DND-41 (cell line): ENCODE results near the gene DPY19L1.
A peak's percentile ranks its signal among the peaks of the same experiment; 100 is the strongest.
"Not testable (repeated sequence)": the region's sequence is repeated elsewhere in the genome, so short reads cannot be mapped to it uniquely, and the experiment has no call there.

Experiments
- ATAC-seq: fragments of 200-7000 bp; cut with Tn5 transposase; 3 replicates; pipeline ENCODE4 v1.9.1; 2021; ENCODE audit warnings: low read depth; ENCODE audit not compliant: insufficient read depth
- DNase-seq: peaks from one replicate; pipeline ENCODE4 v3.0.0-alpha.2; 2020
- H2AFZ ChIP-seq: 2 replicates; pipeline ENCODE4 v1.6.0; 2012; ENCODE audit warnings: low read depth, low read length
- H3K27ac ChIP-seq: 2 replicates; pipeline ENCODE4 v1.5.1; 2012; ENCODE audit warnings: low read length, inconsistent platforms
- H3K27me3 ChIP-seq: fragments of 200-600 bp; sonication (generic); 2 replicates; pipeline ENCODE4 v1.6.0; 2012; ENCODE audit warnings: low read length, mild to moderate bottlenecking, inconsistent platforms; ENCODE audit not compliant: insufficient read depth, poor library complexity
- H3K36me3 ChIP-seq: 2 replicates; pipeline ENCODE4 v1.5.1; 2012; ENCODE audit warnings: low read length, inconsistent platforms; ENCODE audit not compliant: insufficient read depth
- H3K4me1 ChIP-seq: 2 replicates; pipeline ENCODE4 v1.5.1; 2012; ENCODE audit warnings: mild to moderate bottlenecking, low read length; ENCODE audit not compliant: insufficient read depth
- H3K4me2 ChIP-seq: 2 replicates; pipeline ENCODE4 v1.6.0; 2012; ENCODE audit warnings: mild to moderate bottlenecking, moderate library complexity, low read length, inconsistent platforms; ENCODE audit not compliant: insufficient read depth
- H3K4me3 ChIP-seq, 2 experiments: fragments of 200-600 bp in 1 of 2; shearing (Covaris generic) in 1 of 2; 2 replicates each; pipeline ENCODE4 v1.5.1; 2012 to 2016; ENCODE audit warnings: inconsistent platforms in 2 of 2, low read length in 2 of 2, mild to moderate bottlenecking in 2 of 2, low read depth in 1 of 2, moderate library complexity in 1 of 2
- H3K79me2 ChIP-seq: 2 replicates; pipeline ENCODE4 v1.6.0; 2012; ENCODE audit warnings: low read length, inconsistent platforms; ENCODE audit not compliant: insufficient read depth
- H3K9ac ChIP-seq: 2 replicates; pipeline ENCODE4 v1.6.0; 2012; ENCODE audit warnings: low read depth, mild to moderate bottlenecking, inconsistent platforms, low read length, moderate library complexity
- H3K9me3 ChIP-seq: 2 replicates; pipeline ENCODE4 v1.5.1; 2012; ENCODE audit warnings: low read length, moderate library complexity, mild to moderate bottlenecking, inconsistent platforms; ENCODE audit not compliant: insufficient read depth, severe bottlenecking
- H4K20me1 ChIP-seq: 2 replicates; pipeline ENCODE4 v1.6.0; 2012; ENCODE audit warnings: low read length; ENCODE audit not compliant: insufficient read depth
- EZH2 ChIP-seq: IDR thresholded peaks from 3 replicates; pipeline ENCODE4 v1.6.1; 2012; ENCODE audit warnings: borderline replicate concordance, low read depth, mild to moderate bottlenecking, moderate library complexity, low read length, inconsistent platforms; ENCODE audit not compliant: severe bottlenecking
- TF ChIP-seq, protein P1 (sequence below): IDR thresholded peaks from 2 replicates; pipeline ENCODE4 v1.5.1; 2012; ENCODE audit warnings: borderline replicate concordance, low read length, moderate library complexity, mild to moderate bottlenecking; ENCODE audit not compliant: poor library complexity, severe bottlenecking; ENCODE audit errors: extremely low read depth

The DPY19L1 gene

DNA sequence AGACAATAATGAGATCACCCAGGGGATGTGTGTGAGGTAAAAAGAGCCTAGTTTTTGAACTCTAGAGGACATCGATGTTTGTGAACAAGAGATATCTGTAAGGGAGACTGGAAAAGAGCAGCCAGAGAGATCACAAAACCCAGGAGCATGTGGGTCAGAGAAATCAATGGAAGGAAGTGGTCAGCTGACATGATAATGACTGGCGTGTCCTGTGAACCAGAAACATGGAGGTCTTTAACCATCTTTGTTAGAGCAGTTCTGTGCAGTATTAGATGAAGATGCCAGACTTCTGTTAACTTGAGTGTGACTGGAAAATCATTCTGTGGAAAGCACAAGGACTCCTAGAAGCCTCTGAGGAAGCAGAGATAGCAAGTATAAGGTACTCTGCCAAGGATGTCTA lies 6.0 kb upstream of the DPY19L1 start:
- H3K36me3 ChIP-seq, H4K20me1 ChIP-seq, H3K4me2 ChIP-seq, H3K9me3 ChIP-seq, H3K4me3 ChIP-seq, ATAC-seq, H3K4me1 ChIP-seq, H3K27me3 ChIP-seq, DNase-seq, H2AFZ ChIP-seq, H3K79me2 ChIP-seq, H3K9ac ChIP-seq, H3K27ac ChIP-seq: not testable (repeated sequence)

DNA sequence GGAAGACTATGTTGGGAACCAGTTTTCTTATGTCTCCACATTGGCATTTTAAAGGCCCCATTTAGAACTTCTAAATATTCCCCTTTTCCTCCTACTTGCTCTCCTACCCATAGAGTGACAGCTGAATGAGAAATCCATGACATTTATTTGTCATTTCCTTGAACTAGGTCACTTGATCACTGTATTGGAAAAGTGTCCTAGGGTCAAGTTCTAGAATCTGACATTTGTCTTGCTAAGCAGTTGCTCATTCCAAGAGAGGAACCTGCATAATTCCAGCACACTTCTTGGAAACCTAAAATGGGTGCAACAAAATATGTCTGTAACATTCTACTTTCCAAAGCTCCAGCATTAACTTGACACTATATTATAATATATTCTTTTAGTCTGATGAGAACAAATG lies 3.6 kb upstream of the DPY19L1 start:
- Histone ChIP-seq H3K9me3 (no peaks in the 10 kb centered on the region), H3K27ac (no peak overlapping the region), H3K27me3 (peaks cover 14% of the 10 kb centered on the region), H4K20me1 (no peaks in the 10 kb centered on the region), H3K4me1 (peaks cover 19% of the 10 kb centered on the region), H3K9ac (no peak overlapping the region), H3K79me2 (0 out of 2 replicates have a peak, but pooled peaks cover 3% of the 10 kb centered on the region), H3K4me3 (no peak overlapping the region), H3K4me2 (no peak overlapping the region), H3K36me3 (no peaks in the 10 kb centered on the region), H2AFZ (no peak overlapping the region)
- TF ChIP-seq EZH2 = no peak
- TF ChIP-seq, protein P1, sequence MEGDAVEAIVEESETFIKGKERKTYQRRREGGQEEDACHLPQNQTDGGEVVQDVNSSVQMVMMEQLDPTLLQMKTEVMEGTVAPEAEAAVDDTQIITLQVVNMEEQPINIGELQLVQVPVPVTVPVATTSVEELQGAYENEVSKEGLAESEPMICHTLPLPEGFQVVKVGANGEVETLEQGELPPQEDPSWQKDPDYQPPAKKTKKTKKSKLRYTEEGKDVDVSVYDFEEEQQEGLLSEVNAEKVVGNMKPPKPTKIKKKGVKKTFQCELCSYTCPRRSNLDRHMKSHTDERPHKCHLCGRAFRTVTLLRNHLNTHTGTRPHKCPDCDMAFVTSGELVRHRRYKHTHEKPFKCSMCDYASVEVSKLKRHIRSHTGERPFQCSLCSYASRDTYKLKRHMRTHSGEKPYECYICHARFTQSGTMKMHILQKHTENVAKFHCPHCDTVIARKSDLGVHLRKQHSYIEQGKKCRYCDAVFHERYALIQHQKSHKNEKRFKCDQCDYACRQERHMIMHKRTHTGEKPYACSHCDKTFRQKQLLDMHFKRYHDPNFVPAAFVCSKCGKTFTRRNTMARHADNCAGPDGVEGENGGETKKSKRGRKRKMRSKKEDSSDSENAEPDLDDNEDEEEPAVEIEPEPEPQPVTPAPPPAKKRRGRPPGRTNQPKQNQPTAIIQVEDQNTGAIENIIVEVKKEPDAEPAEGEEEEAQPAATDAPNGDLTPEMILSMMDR = no peak
- ATAC-seq (no peak), DNase-seq (no peak)

DNA sequence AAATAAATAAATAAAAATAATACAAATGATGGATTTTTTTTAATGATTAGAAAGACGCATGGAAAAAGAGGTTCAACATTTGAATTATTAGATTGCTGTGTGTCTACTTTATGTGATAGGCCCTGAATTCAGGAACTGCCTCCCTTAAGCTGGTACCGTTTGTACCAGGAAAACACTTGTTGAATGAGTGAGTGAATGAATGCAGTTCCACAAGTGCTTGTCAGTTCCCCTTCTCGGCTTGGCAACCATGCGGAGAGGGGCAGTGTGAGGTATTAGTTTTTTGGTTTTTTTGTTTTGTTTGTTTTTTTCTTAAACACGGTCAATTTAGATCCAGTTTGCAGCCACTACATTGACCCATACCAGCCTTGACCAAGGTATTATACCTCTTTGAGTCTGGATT lies 2.1 kb upstream of the DPY19L1 start:
- Histone ChIP-seq H3K27ac (no peak overlapping the region), H3K36me3 (no peaks in the 10 kb centered on the region), H3K9ac (no peak overlapping the region), H4K20me1 (no peaks in the 10 kb centered on the region), H2AFZ (no peak overlapping the region), H3K4me1 (peaks cover 32% of the 10 kb centered on the region), H3K27me3 (peaks cover 14% of the 10 kb centered on the region), H3K79me2 (0 out of 2 replicates have a peak, but pooled peaks cover 3% of the 10 kb centered on the region), H3K9me3 (no peaks in the 10 kb centered on the region), H3K4me3 (no peak overlapping the region), H3K4me2 (no peak overlapping the region)
- ATAC-seq = no peak
- no peak for DNase-seq
- no peak for TF ChIP-seq EZH2
- TF ChIP-seq, protein P1 = no peak

DNA sequence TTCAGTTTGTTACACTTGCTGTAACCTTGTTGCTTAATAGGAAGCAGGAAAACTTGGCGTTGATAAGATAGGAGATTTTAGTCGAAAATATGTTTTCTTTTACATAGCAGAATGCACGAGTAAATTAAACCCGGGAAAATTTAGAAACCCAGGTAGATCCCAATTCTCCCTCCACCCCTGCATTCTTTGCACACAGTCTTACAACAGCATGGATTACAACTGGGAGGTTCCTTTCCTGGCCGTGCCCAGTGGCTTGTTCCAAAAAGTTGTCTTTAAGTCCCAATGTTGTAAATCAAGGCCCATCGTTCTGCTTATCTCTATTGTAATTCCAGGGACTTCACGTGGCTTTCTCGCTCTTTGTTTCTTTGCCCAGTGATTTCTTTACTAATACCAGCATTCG lies 1.1 kb upstream of the DPY19L1 start:
- no peaks in the 10 kb centered on the region for H4K20me1 ChIP-seq
- H3K27ac ChIP-seq = peak overlapping the region; percentile 13; the same call in 1 of the 2 replicates
- no peaks in the 10 kb centered on the region for H3K9me3 ChIP-seq
- peaks cover 32% of the 10 kb centered on the region for H3K4me1 ChIP-seq
- H3K79me2 ChIP-seq = peaks cover 9% of the 10 kb centered on the region; the same call in 1 of the 2 replicates
- H3K9ac ChIP-seq = peak overlapping the region; percentile 55
- TF ChIP-seq, protein P1 = no peak
- no peak for TF ChIP-seq EZH2
- H3K27me3 ChIP-seq = peaks cover 14% of the 10 kb centered on the region
- peak overlapping the region; percentile 86 for H2AFZ ChIP-seq
- no peaks in the 10 kb centered on the region for H3K36me3 ChIP-seq
- peak overlapping the region; percentile 28 to 85; a peak in 3 of 4 replicates for H3K4me3 ChIP-seq
- H3K4me2 ChIP-seq = peak overlapping the region; percentile 91
- ATAC-seq (no peak), DNase-seq (no peak)
